Measurements from ENCODE around the gene SLC28A3. TPM values are rescaled to one million over a fixed set of nuclear protein-coding genes. Genes with fewer than 3 reads are reported as not detected.

SLC28A3 gene
- total RNA-seq, 2 experiments from 2014 or later = not detected

DNA sequence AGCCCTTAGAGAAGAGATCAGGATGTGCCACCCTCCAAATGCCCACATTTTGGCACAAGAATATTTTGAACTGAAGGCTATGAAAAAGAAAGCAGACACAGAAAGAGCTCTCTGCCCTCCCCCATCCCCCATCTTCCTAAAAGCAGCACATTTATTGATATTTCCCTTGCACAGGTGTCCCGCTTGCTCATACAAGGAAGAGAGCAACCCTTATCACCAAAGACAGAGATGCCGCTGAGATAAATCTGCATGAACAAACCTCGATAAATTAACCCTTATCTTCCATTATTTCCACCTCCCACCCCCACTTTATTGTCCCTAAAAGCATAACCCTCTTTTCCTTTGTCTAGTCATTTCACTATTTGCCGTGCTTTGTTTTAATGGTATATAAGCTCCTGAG, 1.8 kb downstream of the SLC28A3 start:
- Histone ChIP-seq H3K4me1 (ENCODE audit: insufficient read depth, low read length, poor library complexity, severe bottlenecking) (no peaks in the 10 kb centered on the region), H4K20me1 (ENCODE audit: insufficient read depth, low read length) (no peaks in the 10 kb centered on the region), H3K27ac (ENCODE audit: low read depth, low read length, poor library complexity, severe bottlenecking) (no peak overlapping the region), H3K79me2 (ENCODE audit: insufficient read depth, low read depth, low read length) (no peaks in the 10 kb centered on the region), H3K36me3 (ENCODE audit: insufficient read depth, low read length) (no peaks in the 10 kb centered on the region), H3K4me3 (ENCODE audit: low read depth, low read length, poor library complexity, severe bottlenecking) (no peak overlapping the region), H3K9me3 (ENCODE audit: low read length) (no peaks in the 10 kb centered on the region), H3K4me2 (ENCODE audit: low read length) (no peak overlapping the region), H3K9me2 (ENCODE audit: insufficient read depth, low read length) (no peaks in the 10 kb centered on the region), H2AFZ (ENCODE audit: low read length) (no peak overlapping the region)
- intact Hi-C loops (cut with micrococcal nuclease; ENCODE audit: unreplicated experiment) = no loop called here
- no peak for TF ChIP-seq EZH2phosphoT487 (IDR thresholded peaks at IDR 0.05; ENCODE audit: borderline replicate concordance, low read depth, low read length)
- TF ChIP-seq, protein P1, sequence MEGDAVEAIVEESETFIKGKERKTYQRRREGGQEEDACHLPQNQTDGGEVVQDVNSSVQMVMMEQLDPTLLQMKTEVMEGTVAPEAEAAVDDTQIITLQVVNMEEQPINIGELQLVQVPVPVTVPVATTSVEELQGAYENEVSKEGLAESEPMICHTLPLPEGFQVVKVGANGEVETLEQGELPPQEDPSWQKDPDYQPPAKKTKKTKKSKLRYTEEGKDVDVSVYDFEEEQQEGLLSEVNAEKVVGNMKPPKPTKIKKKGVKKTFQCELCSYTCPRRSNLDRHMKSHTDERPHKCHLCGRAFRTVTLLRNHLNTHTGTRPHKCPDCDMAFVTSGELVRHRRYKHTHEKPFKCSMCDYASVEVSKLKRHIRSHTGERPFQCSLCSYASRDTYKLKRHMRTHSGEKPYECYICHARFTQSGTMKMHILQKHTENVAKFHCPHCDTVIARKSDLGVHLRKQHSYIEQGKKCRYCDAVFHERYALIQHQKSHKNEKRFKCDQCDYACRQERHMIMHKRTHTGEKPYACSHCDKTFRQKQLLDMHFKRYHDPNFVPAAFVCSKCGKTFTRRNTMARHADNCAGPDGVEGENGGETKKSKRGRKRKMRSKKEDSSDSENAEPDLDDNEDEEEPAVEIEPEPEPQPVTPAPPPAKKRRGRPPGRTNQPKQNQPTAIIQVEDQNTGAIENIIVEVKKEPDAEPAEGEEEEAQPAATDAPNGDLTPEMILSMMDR (conservative IDR thresholded peaks at IDR 0.05; ENCODE audit: low read length) = no peak
- DNase-seq (ENCODE audit: low spot score) = no peak
- ChIA-PET CTCF (ENCODE audit: unreplicated experiment) (no interaction called here), POLR2A (no interaction called here)
- BruUV-seq (replicated peaks) = no TSS peak

DNA sequence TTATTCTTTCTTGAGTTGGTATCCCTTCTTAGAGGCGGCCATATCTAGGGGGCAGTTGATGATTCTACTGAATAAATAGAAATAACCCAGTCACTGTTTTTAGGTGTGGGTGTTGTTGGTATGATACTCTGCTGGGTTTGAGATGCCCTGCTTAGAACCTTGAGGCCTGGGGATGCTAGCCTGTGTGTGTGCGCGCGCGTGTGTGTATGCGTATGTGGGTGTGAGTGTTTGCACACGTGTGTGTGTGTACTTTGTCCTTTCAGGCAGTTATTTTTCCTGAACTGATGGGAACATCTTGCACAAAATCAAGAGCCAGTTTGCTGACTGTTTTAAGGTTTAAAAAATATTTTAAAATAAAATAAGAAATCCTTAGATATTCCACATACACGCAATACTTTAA, 3.3 kb downstream of the SLC28A3 start:
- no peaks in the 10 kb centered on the region for H3K36me3 ChIP-seq (ENCODE audit: insufficient read depth, low read length)
- BruUV-seq (replicated peaks) = no TSS peak
- no peaks in the 10 kb centered on the region for H4K20me1 ChIP-seq (ENCODE audit: insufficient read depth, low read length)
- H3K9me2 ChIP-seq (ENCODE audit: insufficient read depth, low read length) = no peaks in the 10 kb centered on the region
- POLR2A ChIA-PET = no interaction called here
- TF ChIP-seq, protein P1 (conservative IDR thresholded peaks at IDR 0.05; ENCODE audit: low read length) = no peak
- no peak for TF ChIP-seq EZH2phosphoT487 (IDR thresholded peaks at IDR 0.05; ENCODE audit: borderline replicate concordance, low read depth, low read length)
- no peak overlapping the region for H2AFZ ChIP-seq (ENCODE audit: low read length)
- intact Hi-C loops (cut with micrococcal nuclease; ENCODE audit: unreplicated experiment) = no loop called here
- no peak for DNase-seq (ENCODE audit: low spot score)
- H3K4me1 ChIP-seq (ENCODE audit: insufficient read depth, low read length, poor library complexity, severe bottlenecking) = no peaks in the 10 kb centered on the region
- no peak overlapping the region for H3K4me3 ChIP-seq (ENCODE audit: low read depth, low read length, poor library complexity, severe bottlenecking)
- no peak overlapping the region for H3K4me2 ChIP-seq (ENCODE audit: low read length)
- no peak overlapping the region for H3K27ac ChIP-seq (ENCODE audit: low read depth, low read length, poor library complexity, severe bottlenecking)
- H3K9me3 ChIP-seq (ENCODE audit: low read length) = no peaks in the 10 kb centered on the region
- H3K79me2 ChIP-seq (ENCODE audit: insufficient read depth, low read depth, low read length) = no peaks in the 10 kb centered on the region
- CTCF ChIA-PET (ENCODE audit: unreplicated experiment) = no interaction called here

DNA sequence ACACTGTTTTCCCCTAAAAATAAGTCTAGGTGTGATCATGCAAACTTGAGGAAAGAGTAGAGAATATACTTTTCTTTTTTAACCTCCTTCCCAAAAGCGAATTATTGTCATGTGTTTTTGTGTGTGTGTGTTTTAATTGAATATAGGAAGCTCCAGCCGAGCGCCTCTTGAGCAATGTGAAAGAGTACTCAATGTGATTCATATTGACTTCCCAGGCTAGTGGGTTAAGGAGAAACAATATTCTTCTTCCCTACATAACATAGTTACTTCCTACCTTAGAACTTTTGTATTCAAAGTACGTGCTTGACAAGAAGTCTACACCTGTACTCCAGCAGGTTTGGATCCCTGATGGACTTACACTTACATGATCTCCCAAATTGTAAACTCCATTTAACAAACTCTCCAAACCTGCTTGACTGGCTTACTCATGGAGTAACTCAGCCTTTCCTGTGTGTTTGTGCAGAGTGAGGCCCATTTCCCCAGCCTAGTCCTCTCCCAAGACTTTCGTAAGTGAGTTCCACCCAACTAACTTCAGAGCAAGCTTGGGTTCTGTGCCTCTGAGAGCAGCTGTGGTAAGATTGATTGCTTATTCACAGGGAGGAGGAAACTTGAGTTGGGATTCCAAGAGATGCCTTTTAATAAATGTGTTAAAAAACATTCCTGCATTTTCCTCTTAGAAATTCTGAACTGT, 9.3 kb downstream of the SLC28A3 start:
- CTCF ChIA-PET (ENCODE audit: unreplicated experiment) = interaction anchor here (0.6 kb wide), 1 partner anchor 594 kb away, joined by 3 read pairs; no protein-coding TSS in a partner anchor
- Histone ChIP-seq H3K79me2 (ENCODE audit: insufficient read depth, low read depth, low read length) (no peaks in the 10 kb centered on the region), H3K36me3 (ENCODE audit: insufficient read depth, low read length) (no peaks in the 10 kb centered on the region), H3K9me2 (ENCODE audit: insufficient read depth, low read length) (no peaks in the 10 kb centered on the region), H3K4me2 (ENCODE audit: low read length) (no peak overlapping the region), H4K20me1 (ENCODE audit: insufficient read depth, low read length) (no peaks in the 10 kb centered on the region), H2AFZ (ENCODE audit: low read length) (no peak overlapping the region), H3K4me1 (ENCODE audit: insufficient read depth, low read length, poor library complexity, severe bottlenecking) (no peaks in the 10 kb centered on the region), H3K4me3 (ENCODE audit: low read depth, low read length, poor library complexity, severe bottlenecking) (no peak overlapping the region), H3K9me3 (ENCODE audit: low read length) (no peaks in the 10 kb centered on the region), H3K27ac (ENCODE audit: low read depth, low read length, poor library complexity, severe bottlenecking) (no peak overlapping the region)
- DNase-seq (ENCODE audit: low spot score) = no peak
- no peak for TF ChIP-seq EZH2phosphoT487 (IDR thresholded peaks at IDR 0.05; ENCODE audit: borderline replicate concordance, low read depth, low read length)
- intact Hi-C loops (cut with micrococcal nuclease; ENCODE audit: unreplicated experiment) = no loop called here
- POLR2A ChIA-PET = no interaction called here
- no TSS peak for BruUV-seq (replicated peaks)
